C4-2B (cell line): ENCODE results near the gene SNX24.
"Not testable (repeated sequence)": the region's sequence is repeated elsewhere in the genome, so short reads cannot be mapped to it uniquely, and the experiment has no call there.

Experiments used
- H3K27ac ChIP-seq: fragments of 450-650 bp; 2 replicates; pipeline ENCODE4 v1.5.1; 2017
- ZFX ChIP-seq: fragments of 450-650 bp; IDR thresholded peaks from 2 replicates; pipeline ENCODE4 v1.6.1; 2017
- TF ChIP-seq, protein P1 (sequence below): fragments of 450-650 bp; conservative IDR thresholded peaks from 2 replicates; pipeline ENCODE4 v1.5.1; 2017; ENCODE audit warnings: mild to moderate bottlenecking

Gene SNX24

DNA sequence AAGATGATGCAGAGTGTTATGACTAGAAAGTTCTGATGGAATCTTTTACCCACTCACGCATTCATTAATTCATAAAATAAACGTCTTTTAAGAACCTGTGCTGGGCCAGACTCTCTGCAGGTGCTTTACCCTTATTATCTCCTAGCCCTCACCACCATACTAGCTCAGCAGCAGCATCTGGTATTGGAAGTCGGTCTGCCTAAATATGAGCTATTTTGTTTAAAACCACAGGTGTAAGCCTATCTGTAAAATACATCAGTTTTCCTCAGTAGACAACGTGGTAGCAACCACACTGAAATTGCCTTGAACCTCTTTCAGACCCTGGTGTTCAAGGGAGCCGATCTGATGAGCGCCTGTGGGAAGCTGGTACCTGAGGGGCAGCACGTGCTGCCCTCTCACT is 121.7 kb downstream of the SNX24 start:
- TF ChIP-seq, protein P1, sequence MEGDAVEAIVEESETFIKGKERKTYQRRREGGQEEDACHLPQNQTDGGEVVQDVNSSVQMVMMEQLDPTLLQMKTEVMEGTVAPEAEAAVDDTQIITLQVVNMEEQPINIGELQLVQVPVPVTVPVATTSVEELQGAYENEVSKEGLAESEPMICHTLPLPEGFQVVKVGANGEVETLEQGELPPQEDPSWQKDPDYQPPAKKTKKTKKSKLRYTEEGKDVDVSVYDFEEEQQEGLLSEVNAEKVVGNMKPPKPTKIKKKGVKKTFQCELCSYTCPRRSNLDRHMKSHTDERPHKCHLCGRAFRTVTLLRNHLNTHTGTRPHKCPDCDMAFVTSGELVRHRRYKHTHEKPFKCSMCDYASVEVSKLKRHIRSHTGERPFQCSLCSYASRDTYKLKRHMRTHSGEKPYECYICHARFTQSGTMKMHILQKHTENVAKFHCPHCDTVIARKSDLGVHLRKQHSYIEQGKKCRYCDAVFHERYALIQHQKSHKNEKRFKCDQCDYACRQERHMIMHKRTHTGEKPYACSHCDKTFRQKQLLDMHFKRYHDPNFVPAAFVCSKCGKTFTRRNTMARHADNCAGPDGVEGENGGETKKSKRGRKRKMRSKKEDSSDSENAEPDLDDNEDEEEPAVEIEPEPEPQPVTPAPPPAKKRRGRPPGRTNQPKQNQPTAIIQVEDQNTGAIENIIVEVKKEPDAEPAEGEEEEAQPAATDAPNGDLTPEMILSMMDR: no peak
- no peak for TF ChIP-seq ZFX
- no peak overlapping the region for H3K27ac ChIP-seq

DNA sequence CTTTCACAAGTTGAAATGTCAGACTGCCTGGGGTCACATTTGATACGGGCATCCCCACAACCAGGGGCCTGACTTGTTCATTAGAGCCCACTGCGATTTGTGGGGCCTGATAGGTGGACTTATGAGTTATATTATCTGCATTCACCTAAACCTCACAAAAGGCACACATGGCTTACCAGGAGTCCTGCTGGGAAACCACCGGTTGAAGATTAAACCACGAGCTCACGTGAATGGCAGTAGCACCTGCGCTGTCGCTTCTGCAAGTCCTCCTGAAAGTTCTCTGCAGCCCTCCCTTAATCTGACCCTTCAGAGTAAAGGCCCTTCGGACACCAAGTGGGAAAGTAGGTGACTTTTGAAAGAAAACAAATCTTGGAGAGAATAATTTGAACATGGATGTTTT is 122.2 kb downstream of the SNX24 start:
- H3K27ac ChIP-seq: no peak overlapping the region
- TF ChIP-seq, protein P1: no peak
- no peak for TF ChIP-seq ZFX

DNA sequence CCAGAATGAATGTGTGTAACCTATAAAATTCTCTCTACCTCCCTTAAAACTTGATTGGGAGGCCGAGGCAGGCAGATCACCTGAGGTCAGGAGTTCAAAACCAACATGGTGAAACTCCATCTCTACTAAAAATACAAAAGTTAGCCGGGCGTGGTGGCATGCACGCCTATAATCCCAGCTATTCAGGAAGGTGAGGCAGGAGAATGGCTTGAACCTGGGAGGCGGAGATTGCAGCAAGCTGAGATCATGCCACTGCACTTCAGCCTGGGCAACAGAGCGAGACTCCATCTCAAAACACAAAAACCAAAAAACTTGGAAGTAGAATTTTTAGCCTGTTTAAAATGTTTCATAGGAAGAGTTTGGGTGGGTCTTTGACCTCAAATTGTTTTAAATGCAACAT is 122.6 kb downstream of the SNX24 start:
- H3K27ac ChIP-seq: not testable (repeated sequence)

DNA sequence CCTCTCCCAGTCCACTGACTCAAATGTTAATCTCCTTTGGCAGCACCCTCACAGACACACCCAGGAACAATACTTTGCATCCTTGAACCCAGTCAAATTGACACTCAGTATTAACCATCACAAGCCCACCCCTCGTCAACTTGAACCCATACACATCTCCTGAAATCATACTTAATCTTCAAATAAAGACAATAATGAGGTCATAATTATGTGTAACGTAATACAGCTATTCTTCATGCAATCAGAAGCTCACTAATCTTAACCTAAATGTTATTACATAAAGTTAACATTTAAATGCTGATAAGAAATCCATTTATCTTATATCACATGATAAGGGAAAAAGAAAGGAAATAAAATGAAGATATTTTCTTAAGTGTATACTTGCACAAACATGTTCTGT is 125.9 kb downstream of the SNX24 start:
- H3K27ac ChIP-seq: no peak overlapping the region
- no peak for TF ChIP-seq ZFX
- TF ChIP-seq, protein P1: no peak

GRCh38 chr5:122972877-122973276 is 127.5 kb downstream of the SNX24 start:
- TF ChIP-seq, protein P1: no peak
- no peak for TF ChIP-seq ZFX
- no peak overlapping the region for H3K27ac ChIP-seq

- H3K27ac ChIP-seq: not testable (repeated sequence)
Measured at GRCh38 chr5:122973759-122974158, 128.3 kb downstream of the SNX24 start.

DNA sequence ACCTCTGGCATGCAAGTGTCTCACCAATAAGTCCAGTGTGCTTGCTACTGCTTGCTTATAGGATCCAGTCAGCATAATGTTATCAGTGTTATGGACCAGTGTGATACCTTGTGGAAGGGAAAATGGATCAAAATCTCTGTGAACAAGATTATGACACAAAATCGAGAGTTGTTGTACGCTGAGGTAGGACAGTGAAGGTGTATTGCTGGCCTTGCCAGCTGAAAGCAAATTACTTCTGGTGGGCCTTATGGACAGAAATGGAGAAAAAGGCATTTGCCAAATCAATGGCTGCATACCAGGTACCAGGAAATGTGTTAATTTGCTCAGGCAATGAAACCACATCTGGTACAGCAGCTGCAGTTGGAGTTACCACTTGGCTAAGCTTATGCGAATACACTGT is 128.8 kb downstream of the SNX24 start:
- not testable (repeated sequence) for H3K27ac ChIP-seq

- no peak overlapping the region for H3K27ac ChIP-seq
- TF ChIP-seq, protein P1: no peak
- TF ChIP-seq ZFX: no peak
Measured at GRCh38 chr5:122977319-122977718, 131.9 kb downstream of the SNX24 start.

- no peak overlapping the region for H3K27ac ChIP-seq
- TF ChIP-seq ZFX: no peak
- TF ChIP-seq, protein P1: no peak
Measured at GRCh38 chr5:122978068-122978467, 132.7 kb downstream of the SNX24 start.
